Activated T-cell treated with anti-CD3 and anti-CD28 coated beads, Interleukin-2, amount 50 U/mL, for 48 hours (primary cell): ENCODE data around the gene AWAT2.
A peak's percentile ranks its signal among the peaks of the same experiment; 100 is the strongest.
"Not testable (repeated sequence)": the region's sequence is repeated elsewhere in the genome, so short reads cannot be mapped to it uniquely, and the experiment has no call there.

ENCODE experiments used
- DNase-seq, 2 experiments: peaks; one replicate each; pipeline ENCODE4 v3.0.0-alpha.2; 2020

AWAT2 gene

GRCh38 chrX:70041993-70042392 lies 7.7 kb downstream of the AWAT2 start:
- DNase-seq = no peak

- DNase-seq = no peak
These were observed 10.0 kb downstream of the AWAT2 start for GRCh38 chrX:70039758-70040157.

GRCh38 chrX:70038951-70039350 lies 10.8 kb downstream of the AWAT2 start:
- no peak for DNase-seq

- no peak for DNase-seq
These were observed 11.2 kb downstream of the AWAT2 start for GRCh38 chrX:70038515-70038914.

- DNase-seq = no peak
These were observed 15.1 kb downstream of the AWAT2 start for GRCh38 chrX:70034646-70035045.

- DNase-seq = peak; percentile 59 to 65
These were observed 16.2 kb downstream of the AWAT2 start for GRCh38 chrX:70033348-70034051.

GRCh38 chrX:70032792-70033191 lies 16.9 kb downstream of the AWAT2 start:
- no peak for DNase-seq

- DNase-seq = peak; percentile 50 to 64
These were observed 19.4 kb downstream of the AWAT2 start for GRCh38 chrX:70030301-70030767.

GRCh38 chrX:70029863-70030262 lies 19.9 kb downstream of the AWAT2 start:
- DNase-seq = no peak

GRCh38 chrX:70026851-70027200 lies 22.9 kb downstream of the AWAT2 start:
- no peak for DNase-seq

- no peak for DNase-seq
These were observed 23.5 kb downstream of the AWAT2 start for GRCh38 chrX:70026112-70026850.

GRCh38 chrX:70025464-70025863 lies 24.3 kb downstream of the AWAT2 start:
- DNase-seq = no peak

GRCh38 chrX:70022616-70023015 lies 27.1 kb downstream of the AWAT2 start:
- no peak for DNase-seq

GRCh38 chrX:70016513-70016912 lies 33.2 kb downstream of the AWAT2 start:
- DNase-seq = no peak

- DNase-seq = no peak
These were observed 36.0 kb downstream of the AWAT2 start for GRCh38 chrX:70013466-70014381.

GRCh38 chrX:70012756-70013155 lies 37.0 kb downstream of the AWAT2 start:
- DNase-seq = no peak

GRCh38 chrX:70009970-70010369 lies 39.8 kb downstream of the AWAT2 start:
- no peak for DNase-seq

- DNase-seq = no peak
These were observed 40.7 kb downstream of the AWAT2 start for GRCh38 chrX:70009049-70009448.

- no peak for DNase-seq
These were observed 41.8 kb downstream of the AWAT2 start for GRCh38 chrX:70007946-70008345.

GRCh38 chrX:70001708-70002341 lies 47.9 kb downstream of the AWAT2 start:
- DNase-seq = no peak

- no peak for DNase-seq
These were observed 48.5 kb downstream of the AWAT2 start for GRCh38 chrX:70001269-70001668.

GRCh38 chrX:69998299-69998698 lies 51.4 kb downstream of the AWAT2 start:
- not testable (repeated sequence) for DNase-seq

- DNase-seq = no peak
These were observed 53.6 kb downstream of the AWAT2 start for GRCh38 chrX:69996113-69996468.
